ENCODE results near the gene RPA1.

Gene RPA1

GRCh38 chr17:1942666-1943435 is 113.0 kb downstream of the RPA1 start:
- DNase-seq (ENCODE audit: low read depth) = no peak

GRCh38 chr17:1943436-1943831 is 113.6 kb downstream of the RPA1 start:
- no peak for DNase-seq (ENCODE audit: low read depth)

GRCh38 chr17:1945621-1946020 is 115.8 kb downstream of the RPA1 start:
- no peak for DNase-seq (ENCODE audit: low read depth)

GRCh38 chr17:1946021-1946932 is 116.5 kb downstream of the RPA1 start:
- DNase-seq (ENCODE audit: low read depth) = no peak

- no peak for DNase-seq (ENCODE audit: low read depth)
Observed at GRCh38 chr17:1947229-1947742, 117.5 kb downstream of the RPA1 start.

GRCh38 chr17:1947743-1948516 is 118.1 kb downstream of the RPA1 start:
- no peak for DNase-seq (ENCODE audit: low read depth)

GRCh38 chr17:1948517-1948825 is 118.7 kb downstream of the RPA1 start:
- no peak for DNase-seq (ENCODE audit: low read depth)

Measured in stimulated activated CD8-positive, alpha-beta memory T cell treated with anti-CD3 and anti-CD28 coated beads, Interleukin-12 subunit alpha, Interleukin-12 subunit beta, amount 100 ng/mL, for 1 hour (primary cell).